ENCODE measurements around the gene METAP2. TPM values are rescaled to one million over a fixed set of nuclear protein-coding genes. Genes with fewer than 3 reads are reported as not detected.

Gene METAP2
- total and polyA plus RNA-seq, 2 of the 8 experiments (the other 6 are each of a cell fraction or from before 2014, with no cell fraction given) = 41.3 to 114 TPM

GRCh38 chr12:95518944-95519343 is 45.0 kb downstream of the METAP2 start:
- H3K9ac ChIP-seq (replicated peaks in 1 of 4; ENCODE audit: extremely low read depth in 1 of 4, low read depth in 3 of 4, low read length in 3 of 4) = no peak overlapping the region
- no peak overlapping the region for H3K14ac ChIP-seq (ENCODE audit: insufficient read length)
- H2AK5ac ChIP-seq (ENCODE audit: low read depth, low read length) = no peak overlapping the region
- no peak overlapping the region for H2BK5ac ChIP-seq (ENCODE audit: low read depth, low read length)
- no peak overlapping the region for H2BK15ac ChIP-seq (ENCODE audit: low read length)
- H3K4ac ChIP-seq (replicated peaks; ENCODE audit: insufficient read length, low read depth, low read length) = no peak overlapping the region
- H3K9me3 ChIP-seq (ENCODE audit: insufficient read depth in 2 of 2, low read depth in 1 of 2, low read length in 1 of 2) = no peaks in the 10 kb centered on the region
- no peak overlapping the region for H2BK120ac ChIP-seq (replicated peaks; ENCODE audit: low read depth, low read length)
- no peak overlapping the region for H3K4me2 ChIP-seq (ENCODE audit: insufficient read depth in 1 of 2, low read depth in 2 of 2, low read length in 2 of 2)
- H3K79me2 ChIP-seq (ENCODE audit: control insufficient read depth in 1 of 2, insufficient read depth in 2 of 2, low read length in 2 of 2) = peaks cover 0 to 18% of the 10 kb centered on the region in 2 experiments; a peak in 1 of 4 replicates
- ChIA-PET CTCF (ENCODE audit: partially characterized antibody) (no interaction called here), POLR2A (ENCODE audit: partially characterized antibody) (interaction anchor here (1.1 to 1.4 kb wide), 2 partner anchors 13 to 45 kb away, joined by 5 to 7 read pairs; partner anchors contain the start of gene METAP2)
- TF ChIP-seq NANOG (IDR thresholded peaks at IDR 0.05; ENCODE audit: insufficient read depth, low read depth, low read length, poor library complexity, severe bottlenecking) (no peak), SIN3A (conservative IDR thresholded peaks at IDR 0.05 in 1 of 2, IDR thresholded peaks at IDR 0.05 in 1 of 2; ENCODE audit: low read depth in 1 of 2, low read length in 2 of 2) (no peak), GTF2F1 (IDR thresholded peaks at IDR 0.05; ENCODE audit: borderline replicate concordance, low read depth, low read length) (no peak), JUND (IDR thresholded peaks at IDR 0.05; ENCODE audit: low read length) (no peak), TBP (IDR thresholded peaks at IDR 0.05; ENCODE audit: low read depth, low read length) (no peak), RBBP5 (IDR thresholded peaks at IDR 0.05; ENCODE audit: borderline replicate concordance, low read depth, low read length) (no peak), RXRA (IDR thresholded peaks at IDR 0.05; ENCODE audit: insufficient read depth, low read depth, low read length) (no peak), BRCA1 (IDR thresholded peaks at IDR 0.05; ENCODE audit: low read depth, low read length) (no peak), SP1 (IDR thresholded peaks at IDR 0.05; ENCODE audit: low read depth, low read length) (no peak), SIRT6 (IDR thresholded peaks at IDR 0.05; ENCODE audit: low read length) (no peak), CREB1 (IDR thresholded peaks at IDR 0.05) (no peak), HDAC6 (IDR thresholded peaks at IDR 0.05; ENCODE audit: low read depth, low read length) (no peak), EGR1 (IDR thresholded peaks at IDR 0.05; ENCODE audit: borderline replicate concordance, low read depth, low read length) (no peak), HDAC2 (IDR thresholded peaks at IDR 0.05; ENCODE audit: borderline replicate concordance in 1 of 2, low read depth in 2 of 2, low read length in 2 of 2) (no peak)
- H3K27ac ChIP-seq (ENCODE audit: low read depth, low read length) = no peak overlapping the region
- H4K5ac ChIP-seq (ENCODE audit: insufficient read length, low read depth, low read length) = no peak overlapping the region
- H4K20me1 ChIP-seq (replicated peaks in 1 of 2; ENCODE audit: control insufficient read depth in 1 of 2, insufficient read depth in 2 of 2, low read length in 2 of 2) = peaks cover 0 to 5% of the 10 kb centered on the region in 2 experiments
- no peak overlapping the region for H2BK20ac ChIP-seq (ENCODE audit: low read length)
- no peak overlapping the region for H4K91ac ChIP-seq (replicated peaks; ENCODE audit: insufficient read length, low read length)
- no peak overlapping the region for H3K56ac ChIP-seq (replicated peaks; ENCODE audit: insufficient read length, low read depth, low read length)
- DNase-seq (ENCODE audit: low read depth in 1 of 2, low spot score in 2 of 2) = no peak
- no peaks in the 10 kb centered on the region for H3K23me2 ChIP-seq (ENCODE audit: low read depth, low read length)
- peaks cover 0 to 5% (median under 1%) of the 10 kb centered on the region in 4 experiments; a peak in 1 of 7 replicates for H3K4me1 ChIP-seq (replicated peaks in 1 of 4; ENCODE audit: control insufficient read depth in 3 of 4, insufficient read depth in 4 of 4, low read length in 3 of 4)
- H3K4me3 ChIP-seq (ENCODE audit: extremely low read depth in 1 of 4, insufficient read depth in 2 of 4, low read depth in 3 of 4, low read length in 4 of 4) = no peak overlapping the region
- no peak overlapping the region for H3K18ac ChIP-seq (ENCODE audit: extremely low read depth, low read length)
- H3K36me3 ChIP-seq (ENCODE audit: control insufficient read depth in 2 of 4, insufficient read depth in 4 of 4, low read length in 3 of 4) = peaks cover 16 to 76% (median 56%) of the 10 kb centered on the region in 4 experiments
- no peak overlapping the region for H2AFZ ChIP-seq (ENCODE audit: low read length)
- no peak overlapping the region for H4K8ac ChIP-seq (ENCODE audit: extremely low read depth, insufficient read depth, low read length)
- H3K27me3 ChIP-seq (replicated peaks in 1 of 4; ENCODE audit: control insufficient read depth in 3 of 4, extremely low read depth in 1 of 4, insufficient read depth in 3 of 4, low read length in 3 of 4) = no peaks in the 10 kb centered on the region
- no peaks in the 10 kb centered on the region; the same call in 1 of the 2 replicates for H3K79me1 ChIP-seq (ENCODE audit: low read depth, low read length)
- no peak overlapping the region for H2BK12ac ChIP-seq (ENCODE audit: low read depth, low read length)
- FAIRE-seq = no peak
- H3K23ac ChIP-seq (ENCODE audit: insufficient read length) = no peak overlapping the region

Data from H1 (cell line).